SK-N-MC (cell line): ENCODE results near the gene UBFD1.

ENCODE experiments used
- EZH2 ChIP-seq: fragments of 200-600 bp; sonication (generic); IDR thresholded peaks from one replicate; pipeline ENCODE4 v1.6.1; 2017; ENCODE audit warnings: antibody characterized with exemption
- POLR2AphosphoS5 ChIP-seq: IDR thresholded peaks from 2 replicates; pipeline ENCODE4 v1.6.1; 2012; ENCODE audit warnings: mild to moderate bottlenecking, low read depth, low read length, borderline replicate concordance

DNA sequence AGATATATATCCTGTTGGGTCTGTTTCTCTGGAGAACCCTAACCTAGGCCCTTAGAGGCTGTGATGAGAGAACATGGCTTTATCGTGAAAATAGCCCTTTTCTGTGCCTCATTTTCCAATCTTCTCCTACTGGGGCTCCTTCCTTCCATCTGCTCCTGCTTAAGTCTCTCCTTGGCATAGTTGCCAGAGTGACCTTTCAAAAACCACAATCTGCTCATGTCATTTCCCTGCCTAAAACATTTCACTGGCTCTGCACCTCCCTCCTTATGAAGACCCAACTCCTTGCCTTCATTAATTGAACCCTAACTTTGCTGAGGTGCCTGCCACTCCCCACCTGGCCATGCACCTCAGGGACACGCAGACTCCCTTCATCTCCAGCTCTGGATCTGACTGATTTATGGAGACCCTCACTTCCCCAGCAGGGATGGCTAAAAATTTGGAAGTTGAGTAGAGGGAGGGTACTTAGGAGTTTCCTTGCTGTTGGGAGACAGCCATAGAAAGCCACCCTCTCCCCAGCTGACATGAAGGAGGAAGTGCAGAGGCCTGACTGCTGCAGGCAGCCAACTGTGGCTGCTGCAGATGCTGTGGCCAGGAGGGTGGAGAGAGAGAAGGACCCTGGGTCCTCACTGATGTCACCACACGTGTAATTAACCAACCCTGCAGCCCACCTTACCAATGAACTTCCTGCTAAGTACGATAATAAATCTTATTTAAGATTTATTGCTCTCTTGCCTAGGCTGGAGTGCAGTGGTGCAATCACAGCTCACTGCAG lies 41.0 kb upstream of the UBFD1 start:
- TF ChIP-seq POLR2AphosphoS5 (no peak; the same call in 1 of the 2 replicates), EZH2 (no peak)
